ENCODE results near the gene SLC25A1. TPM values are rescaled to one million over a fixed set of nuclear protein-coding genes. Genes with fewer than 3 reads are reported as not detected.
"Not testable (repeated sequence)": the region's sequence is repeated elsewhere in the genome, so short reads cannot be mapped to it uniquely, and the experiment has no call there.

The SLC25A1 gene
- total and polyA plus RNA-seq, 2 experiments from 2014 or later = 140 to 238 TPM

GRCh38 chr22:19167106-19167869 is 11.2 kb downstream of the SLC25A1 start:
- Histone ChIP-seq H3K4me3 (no peak overlapping the region), H3K4me1 (ENCODE audit: low read depth) (peaks cover 6% of the 10 kb centered on the region), H3K27ac (no peak overlapping the region), H3K36me3 (no peaks in the 10 kb centered on the region), H3K9me3 (ENCODE audit: low read depth) (no peaks in the 10 kb centered on the region), H3K27me3 (peaks cover 48% of the 10 kb centered on the region)
- no peak for DNase-seq (ENCODE audit: low read depth in 1 of 2, low spot score in 1 of 2)
- TF ChIP-seq, protein P1, sequence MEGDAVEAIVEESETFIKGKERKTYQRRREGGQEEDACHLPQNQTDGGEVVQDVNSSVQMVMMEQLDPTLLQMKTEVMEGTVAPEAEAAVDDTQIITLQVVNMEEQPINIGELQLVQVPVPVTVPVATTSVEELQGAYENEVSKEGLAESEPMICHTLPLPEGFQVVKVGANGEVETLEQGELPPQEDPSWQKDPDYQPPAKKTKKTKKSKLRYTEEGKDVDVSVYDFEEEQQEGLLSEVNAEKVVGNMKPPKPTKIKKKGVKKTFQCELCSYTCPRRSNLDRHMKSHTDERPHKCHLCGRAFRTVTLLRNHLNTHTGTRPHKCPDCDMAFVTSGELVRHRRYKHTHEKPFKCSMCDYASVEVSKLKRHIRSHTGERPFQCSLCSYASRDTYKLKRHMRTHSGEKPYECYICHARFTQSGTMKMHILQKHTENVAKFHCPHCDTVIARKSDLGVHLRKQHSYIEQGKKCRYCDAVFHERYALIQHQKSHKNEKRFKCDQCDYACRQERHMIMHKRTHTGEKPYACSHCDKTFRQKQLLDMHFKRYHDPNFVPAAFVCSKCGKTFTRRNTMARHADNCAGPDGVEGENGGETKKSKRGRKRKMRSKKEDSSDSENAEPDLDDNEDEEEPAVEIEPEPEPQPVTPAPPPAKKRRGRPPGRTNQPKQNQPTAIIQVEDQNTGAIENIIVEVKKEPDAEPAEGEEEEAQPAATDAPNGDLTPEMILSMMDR (IDR thresholded peaks at IDR 0.05; ENCODE audit: low read depth, low read length) = no peak

- peaks cover 55% of the 10 kb centered on the region for H3K27me3 ChIP-seq
Observed at GRCh38 chr22:19166421-19166820, 12.1 kb downstream of the SLC25A1 start.

DNA sequence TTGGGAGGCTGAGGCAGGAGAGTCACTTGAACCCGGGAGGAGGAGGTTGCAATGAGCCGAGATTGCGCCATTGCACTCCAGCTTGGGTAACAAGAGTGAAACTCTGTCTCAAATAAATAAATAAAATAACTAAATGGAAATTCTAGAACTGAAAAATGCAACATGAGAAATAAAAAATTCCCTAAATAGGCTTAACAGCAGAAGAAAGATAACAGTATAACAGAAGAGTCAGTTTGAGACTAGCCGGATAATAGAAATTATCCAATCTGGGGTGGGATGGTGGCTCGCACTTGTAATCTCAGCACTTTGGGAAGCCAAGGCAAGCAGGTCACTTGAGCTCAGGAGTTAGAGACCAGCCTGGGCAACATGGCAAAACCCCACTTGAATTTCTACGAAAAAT is 14.1 kb downstream of the SLC25A1 start:
- no peaks in the 10 kb centered on the region for H3K4me1 ChIP-seq (ENCODE audit: low read depth)
- peaks cover 54% of the 10 kb centered on the region for H3K27me3 ChIP-seq
- H3K4me3 ChIP-seq = no peak overlapping the region
- H3K9me3 ChIP-seq (ENCODE audit: low read depth) = no peaks in the 10 kb centered on the region
- TF ChIP-seq, protein P1 (IDR thresholded peaks at IDR 0.05; ENCODE audit: low read depth, low read length) = no peak
- H3K27ac ChIP-seq = no peak overlapping the region
- H3K36me3 ChIP-seq = no peaks in the 10 kb centered on the region
- DNase-seq (ENCODE audit: low read depth in 1 of 2, low spot score in 1 of 2) = no peak

More at GRCh38 chr22:19166421-19166820, 12.1 kb downstream of the SLC25A1 start:
- Histone ChIP-seq H3K9me3 (ENCODE audit: low read depth) (no peaks in the 10 kb centered on the region), H3K4me3 (no peak overlapping the region), H3K27ac (no peak overlapping the region), H3K36me3 (no peaks in the 10 kb centered on the region), H3K4me1 (ENCODE audit: low read depth) (peaks cover 5% of the 10 kb centered on the region)
- DNase-seq (ENCODE audit: low read depth in 1 of 2, low spot score in 1 of 2) = no peak
- TF ChIP-seq, protein P1 (IDR thresholded peaks at IDR 0.05; ENCODE audit: low read depth, low read length) = no peak

DNA sequence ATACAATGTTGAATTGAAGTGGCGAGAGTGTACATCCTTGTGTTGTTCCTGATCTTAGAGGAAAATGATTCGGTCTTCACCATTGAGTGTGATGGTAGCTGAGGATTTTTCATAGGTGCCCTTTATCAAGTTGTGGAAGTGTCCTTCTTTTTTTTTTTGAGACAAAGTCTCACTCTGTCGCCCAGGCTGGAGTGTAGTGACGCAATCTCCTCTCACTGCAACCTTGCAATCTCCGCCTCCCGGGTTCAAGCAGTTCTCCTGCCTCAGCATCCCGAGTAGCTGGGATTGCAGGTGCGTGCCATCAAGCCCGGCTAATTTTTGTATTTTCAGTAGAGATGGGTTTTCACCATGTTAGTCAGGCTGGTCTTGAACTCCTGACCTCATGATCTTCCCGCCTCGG is 19.9 kb downstream of the SLC25A1 start:
- DNase-seq (ENCODE audit: low read depth in 1 of 2, low spot score in 1 of 2); H3K27ac ChIP-seq; H3K36me3 ChIP-seq; H3K9me3 ChIP-seq (ENCODE audit: low read depth); H3K4me3 ChIP-seq; H3K4me1 ChIP-seq (ENCODE audit: low read depth): not testable (repeated sequence)
- peaks cover 49% of the 10 kb centered on the region for H3K27me3 ChIP-seq

DNA sequence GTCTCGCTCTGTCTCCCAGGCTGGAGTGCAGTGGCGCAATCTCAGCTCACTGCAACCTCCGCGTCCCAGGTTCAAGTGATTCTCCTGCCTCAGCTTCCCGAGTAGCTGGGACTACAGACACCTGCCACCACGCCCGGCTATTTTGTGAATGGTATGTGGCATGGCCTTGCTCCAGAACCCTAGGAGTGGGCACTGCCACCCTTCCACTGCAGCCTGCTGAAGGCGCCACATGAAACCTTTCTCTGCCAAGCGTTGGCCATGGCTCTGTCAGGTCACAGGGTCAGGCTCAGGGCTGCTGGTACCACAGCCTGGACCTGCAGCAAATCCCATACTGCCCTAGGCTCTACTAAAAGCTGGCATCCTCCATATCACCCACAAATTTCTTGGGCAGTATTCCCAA is 22.4 kb downstream of the SLC25A1 start:
- not testable (repeated sequence) for DNase-seq (ENCODE audit: low read depth in 1 of 2, low spot score in 1 of 2); H3K27ac ChIP-seq; H3K4me3 ChIP-seq; H3K4me1 ChIP-seq (ENCODE audit: low read depth); H3K36me3 ChIP-seq; H3K9me3 ChIP-seq (ENCODE audit: low read depth)
- peaks cover 63% of the 10 kb centered on the region for H3K27me3 ChIP-seq

DNA sequence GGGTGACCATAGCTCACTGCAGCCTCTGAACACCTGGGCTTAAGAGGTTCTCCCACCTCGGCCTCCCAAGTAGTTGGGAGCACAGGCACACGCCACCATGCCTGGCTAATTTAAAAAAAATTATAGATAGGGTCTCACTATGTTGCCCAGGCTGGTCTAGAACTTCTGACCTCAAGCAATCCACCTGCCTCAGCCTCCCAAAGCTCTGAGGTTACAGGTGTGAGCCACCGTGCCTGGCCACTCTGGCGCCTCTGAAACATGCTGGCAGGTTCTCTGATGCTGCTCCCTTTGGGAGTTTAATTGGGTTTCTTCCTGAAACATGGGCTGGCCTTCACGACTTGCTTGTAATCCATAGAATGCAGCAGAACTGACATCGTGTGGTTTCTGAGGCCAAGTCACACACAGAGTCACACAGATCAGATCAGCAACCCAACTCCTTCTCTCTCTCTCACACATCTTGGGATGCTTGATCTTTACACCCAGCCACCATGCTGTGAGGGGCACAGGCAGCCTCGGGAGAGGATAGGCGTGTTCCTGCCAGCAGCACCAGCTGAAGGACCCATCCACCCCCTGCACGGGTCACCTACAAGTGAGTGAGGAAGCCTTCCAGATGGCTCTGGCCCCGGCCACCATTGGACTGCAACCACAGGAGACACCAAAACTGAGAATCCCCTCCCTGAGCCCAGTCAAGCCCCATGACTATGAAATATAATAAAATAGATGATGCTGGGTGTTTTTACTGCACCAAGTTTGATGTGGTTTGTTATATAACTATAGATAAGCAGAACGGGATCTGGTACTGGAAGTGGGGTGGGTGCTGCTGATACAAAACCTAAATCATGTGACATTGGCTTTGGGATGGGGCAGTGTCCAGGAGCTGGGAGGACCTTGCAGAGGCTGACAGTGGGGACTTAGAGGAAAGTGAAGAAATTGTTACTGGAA is 25.3 kb downstream of the SLC25A1 start:
- Histone ChIP-seq H3K36me3 (no peaks in the 10 kb centered on the region), H3K4me1 (ENCODE audit: low read depth) (no peaks in the 10 kb centered on the region), H3K27me3 (peaks cover 82% of the 10 kb centered on the region), H3K27ac (no peak overlapping the region), H3K9me3 (ENCODE audit: low read depth) (no peaks in the 10 kb centered on the region), H3K4me3 (no peak overlapping the region)
- no peak for DNase-seq (ENCODE audit: low read depth in 1 of 2, low spot score in 1 of 2)
- TF ChIP-seq, protein P1 (IDR thresholded peaks at IDR 0.05; ENCODE audit: low read depth, low read length) = no peak

Data from cardiac muscle cell (in vitro differentiated cells and primary cell).